Activated CD4-positive, alpha-beta T cell treated with anti-CD3 and anti-CD28 coated beads, Interleukin-2, amount 10 ng/mL, durations not matched to agents 7 days and 5 days (primary cell): ENCODE results near the gene MAP10. TPM values are rescaled to one million over a fixed set of nuclear protein-coding genes. Genes with fewer than 3 reads are reported as not detected.
A peak's percentile ranks its signal among the peaks of the same experiment; 100 is the strongest.

Experiments
- CTCF ChIA-PET: fragments of 350-600 bp; sonication (Branson Sonifier 250); formaldehyde crosslinking; loops from one replicate; lab custom pipeline; 2021; ENCODE audit warnings: antibody characterized with exemption; lab: Charles Lee
- POLR2A ChIA-PET: fragments of 350-600 bp; sonication (Branson Sonifier 250); formaldehyde crosslinking; loops from one replicate; lab custom pipeline; 2021; ENCODE audit warnings: antibody characterized with exemption; lab: Charles Lee
- DNase-seq: peaks from one replicate; pipeline ENCODE4 v3.0.0-alpha.2; 2020
- H3K27ac Mint-ChIP-seq: one replicate; pipeline ENCODE4 v1.8.0; 2021; ENCODE audit warnings: mild to moderate bottlenecking, moderate library complexity, mixed read lengths
- H3K27me3 Mint-ChIP-seq: one replicate; pipeline ENCODE4 v1.8.0; 2021; ENCODE audit warnings: mixed read lengths
- H3K36me3 Mint-ChIP-seq: one replicate; pipeline ENCODE4 v1.8.0; 2021; ENCODE audit warnings: low read depth, mixed read lengths
- H3K4me1 Mint-ChIP-seq: one replicate; pipeline ENCODE4 v1.8.0; 2021; ENCODE audit warnings: mixed read lengths
- H3K4me3 Mint-ChIP-seq: one replicate; pipeline ENCODE4 v1.8.0; 2021; ENCODE audit warnings: mild to moderate bottlenecking, moderate library complexity, mixed read lengths
- H3K9me3 Mint-ChIP-seq: one replicate; pipeline ENCODE4 v1.8.0; 2021; ENCODE audit warnings: mixed read lengths
- total RNA-seq, 2 experiments: library from RNA; stranded (reverse); gene quantifications; one replicate each; pipeline ENCODE4 v1.2.3, GENCODE V29; 2021

MAP10 gene
- total RNA-seq, 2 experiments from 2014 or later, result 3.1 to 4.0 TPM

- peaks cover 3% of the 10 kb centered on the region for H3K9me3 Mint-ChIP-seq
- H3K4me1 Mint-ChIP-seq, result no peaks in the 10 kb centered on the region
- no peak for DNase-seq
- H3K36me3 Mint-ChIP-seq, result no peaks in the 10 kb centered on the region
- peak overlapping the region; percentile 2 for H3K27ac Mint-ChIP-seq
- no peak overlapping the region for H3K4me3 Mint-ChIP-seq
- H3K27me3 Mint-ChIP-seq, result peaks cover under 1% of the 10 kb centered on the region
- CTCF ChIA-PET, result no interaction called here
- POLR2A ChIA-PET, result no interaction called here
Measured at GRCh38 chr1:232845406-232845955, 40.3 kb downstream of the MAP10 start.

GRCh38 chr1:232851532-232851931 is 46.3 kb downstream of the MAP10 start:
- no peak for DNase-seq
- CTCF ChIA-PET, result no interaction called here
- no peaks in the 10 kb centered on the region for H3K9me3 Mint-ChIP-seq
- no peaks in the 10 kb centered on the region for H3K36me3 Mint-ChIP-seq
- H3K4me1 Mint-ChIP-seq, result no peaks in the 10 kb centered on the region
- POLR2A ChIA-PET, result no interaction called here
- H3K27ac Mint-ChIP-seq, result no peak overlapping the region
- H3K4me3 Mint-ChIP-seq, result no peak overlapping the region
- peaks cover 1% of the 10 kb centered on the region for H3K27me3 Mint-ChIP-seq

- Mint-ChIP-seq H3K9me3 (no peaks in the 10 kb centered on the region), H3K4me1 (no peaks in the 10 kb centered on the region), H3K27me3 (peaks cover 6% of the 10 kb centered on the region), H3K27ac (no peak overlapping the region), H3K4me3 (no peak overlapping the region), H3K36me3 (no peaks in the 10 kb centered on the region)
- CTCF ChIA-PET, result interaction anchor here (1.0 to 1.1 kb wide), 2 partner anchors 20 to 34 kb away, joined by 3 read pairs; no protein-coding TSS in a partner anchor
- DNase-seq, result no peak
- POLR2A ChIA-PET, result no interaction called here
Measured at GRCh38 chr1:232853994-232854797, 49.0 kb downstream of the MAP10 start.

GRCh38 chr1:232854798-232855159 is 49.6 kb downstream of the MAP10 start:
- CTCF ChIA-PET, result interaction anchor here (1.0 to 1.1 kb wide), 2 partner anchors 19 to 33 kb away, joined by 3 read pairs; no protein-coding TSS in a partner anchor

GRCh38 chr1:232856541-232856940 is 51.3 kb downstream of the MAP10 start:
- no peak for DNase-seq
- no peak overlapping the region for H3K27ac Mint-ChIP-seq
- H3K4me1 Mint-ChIP-seq, result no peaks in the 10 kb centered on the region
- no peaks in the 10 kb centered on the region for H3K36me3 Mint-ChIP-seq
- H3K9me3 Mint-ChIP-seq, result no peaks in the 10 kb centered on the region
- POLR2A ChIA-PET, result no interaction called here
- peaks cover 8% of the 10 kb centered on the region for H3K27me3 Mint-ChIP-seq
- no peak overlapping the region for H3K4me3 Mint-ChIP-seq
- CTCF ChIA-PET, result interaction anchor here (0.5 kb wide), 1 partner anchor 541 kb away, joined by 3 read pairs; no protein-coding TSS in a partner anchor

More at GRCh38 chr1:232854798-232855159, 49.6 kb downstream of the MAP10 start:
- no peak for DNase-seq
- Mint-ChIP-seq H3K36me3 (no peaks in the 10 kb centered on the region), H3K4me3 (no peak overlapping the region), H3K4me1 (no peaks in the 10 kb centered on the region), H3K9me3 (no peaks in the 10 kb centered on the region), H3K27ac (no peak overlapping the region), H3K27me3 (peaks cover 6% of the 10 kb centered on the region)
- POLR2A ChIA-PET, result no interaction called here

Other genes starting within 250 kb of the MAP10 start
- gene SIPA1L2, start 175.3 kb upstream of the MAP10 start, total RNA-seq, result under 1 TPM; 0.62 to 0.77 TPM
- 10 to 100 TPM; 36.9 to 45.8 TPM for gene NTPCR, start 145.2 kb downstream of the MAP10 start, total RNA-seq